Stimulated activated CD4-positive, alpha-beta T cell treated with anti-CD3 and anti-CD28 coated beads, Interleukin-12 subunit alpha, Interleukin-12 subunit beta, amount 100 ng/mL, for 4 hours (primary cell): ENCODE data around the gene SMURF2.
A peak's percentile ranks its signal among the peaks of the same experiment; 100 is the strongest.

Experiments
- DNase-seq: peaks from one replicate; pipeline ENCODE4 v3.0.0-alpha.2; 2020

SMURF2 gene

DNA sequence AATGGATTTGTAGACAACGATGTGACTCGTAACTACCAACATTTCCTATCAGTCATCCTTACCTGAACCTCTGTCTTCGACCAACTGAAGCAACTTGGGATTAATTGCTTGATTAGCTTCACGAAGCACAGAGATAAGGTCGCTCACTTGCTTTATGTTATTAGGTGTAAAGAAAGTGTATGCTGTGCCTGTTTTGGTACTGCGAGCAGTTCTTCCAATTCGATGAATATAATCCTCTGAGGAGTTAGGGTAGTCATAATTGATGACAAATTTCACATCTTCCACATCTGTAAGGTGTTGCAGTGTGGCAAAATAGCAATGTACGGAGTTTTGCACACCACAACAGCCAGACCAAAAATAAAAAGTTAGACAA is 161.6 kb downstream of the SMURF2 start:
- DNase-seq, result no peak

DNA sequence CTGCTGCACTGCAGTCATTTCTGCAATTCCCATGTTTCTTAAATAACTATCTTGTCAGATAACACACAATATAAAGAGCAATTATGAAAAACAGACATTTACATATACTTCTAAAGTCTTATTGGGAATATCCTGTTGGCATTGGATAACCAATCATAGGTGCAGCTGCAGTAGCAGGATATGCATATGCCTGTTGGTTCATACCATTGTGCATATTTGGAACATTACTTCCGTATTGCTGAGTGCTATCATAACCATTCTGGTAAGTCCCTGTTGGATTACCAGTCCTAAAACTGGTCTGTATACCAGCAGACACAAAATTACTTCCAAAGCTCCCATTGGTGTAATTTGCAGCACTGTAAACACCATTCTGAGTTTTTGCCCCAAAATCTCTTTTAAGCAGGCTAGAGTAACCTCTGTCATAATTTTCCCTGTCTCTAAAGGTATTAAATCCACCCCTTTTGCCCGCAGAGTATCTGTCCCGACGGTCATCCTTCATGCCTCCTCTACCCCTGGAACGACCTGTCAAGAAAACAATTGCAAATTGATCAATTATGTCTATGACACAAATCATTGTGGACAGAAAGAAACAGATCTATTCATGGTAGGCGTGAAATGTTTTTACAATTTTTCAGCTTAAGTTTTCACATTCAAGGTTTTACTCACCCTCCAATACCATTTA is 162.2 kb downstream of the SMURF2 start:
- DNase-seq, result no peak

DNA sequence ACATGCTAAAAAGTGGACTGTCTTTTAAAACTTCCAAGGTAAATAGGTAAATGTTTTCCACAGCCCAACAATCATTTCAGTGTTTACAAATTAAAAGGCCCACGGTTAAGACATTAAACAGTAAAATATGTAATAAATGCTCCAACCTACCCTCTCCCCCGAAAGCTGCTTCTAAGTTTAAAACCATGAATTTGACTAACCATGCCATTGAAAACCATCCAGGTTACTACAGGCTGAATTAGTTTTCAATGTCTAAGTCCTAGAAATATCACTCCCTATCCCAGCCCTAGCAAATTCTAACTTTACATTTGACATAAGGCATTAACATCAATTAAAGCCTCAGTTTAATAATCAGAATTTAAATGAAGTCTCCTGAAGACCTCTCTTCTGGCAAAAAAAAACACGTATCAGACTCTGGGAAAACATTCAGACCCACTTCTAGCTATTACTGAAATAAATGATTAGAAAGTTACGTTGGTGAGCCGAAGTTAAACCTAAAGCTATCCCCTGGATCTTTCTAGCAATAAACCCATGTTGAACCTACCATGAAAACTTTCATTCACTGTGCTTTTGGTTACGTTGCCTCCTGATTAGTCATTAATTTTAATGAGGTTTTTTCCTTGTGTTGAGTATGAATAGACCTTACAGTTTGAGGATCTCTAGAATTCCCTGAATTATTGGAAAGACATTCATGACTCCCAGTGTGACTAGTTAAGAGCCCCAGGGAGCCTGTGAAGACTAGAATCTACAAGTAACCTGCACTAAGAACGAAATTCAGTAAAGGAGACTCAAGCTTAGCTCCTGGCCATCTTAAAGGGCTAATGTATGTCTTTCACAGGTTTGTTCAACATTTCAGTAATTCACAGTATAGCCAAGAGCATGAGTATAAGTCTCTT is 163.6 kb downstream of the SMURF2 start:
- DNase-seq, result no peak

DNA sequence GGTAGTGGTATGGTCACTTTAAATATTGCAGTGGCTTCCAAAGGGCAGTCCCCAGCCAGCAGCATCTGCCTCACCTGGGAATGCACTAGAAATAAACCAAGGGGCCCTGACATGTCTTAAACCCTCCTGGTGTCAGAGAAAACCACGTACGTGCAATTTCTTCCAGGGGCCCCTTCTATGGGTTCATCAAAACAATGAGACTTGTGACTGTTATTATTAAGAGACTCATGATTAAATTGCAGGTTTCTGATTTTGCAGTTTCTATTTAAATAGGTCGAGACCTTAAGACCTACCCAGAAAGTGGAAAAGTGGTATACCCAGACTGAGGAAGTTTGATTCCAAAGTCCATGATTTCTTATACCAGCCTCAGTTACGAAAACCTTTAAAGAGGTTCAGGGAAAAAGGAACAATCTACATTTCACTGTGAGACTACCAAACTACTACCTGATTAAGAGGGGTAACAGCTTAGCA is 164.5 kb downstream of the SMURF2 start:
- no peak for DNase-seq

DNA sequence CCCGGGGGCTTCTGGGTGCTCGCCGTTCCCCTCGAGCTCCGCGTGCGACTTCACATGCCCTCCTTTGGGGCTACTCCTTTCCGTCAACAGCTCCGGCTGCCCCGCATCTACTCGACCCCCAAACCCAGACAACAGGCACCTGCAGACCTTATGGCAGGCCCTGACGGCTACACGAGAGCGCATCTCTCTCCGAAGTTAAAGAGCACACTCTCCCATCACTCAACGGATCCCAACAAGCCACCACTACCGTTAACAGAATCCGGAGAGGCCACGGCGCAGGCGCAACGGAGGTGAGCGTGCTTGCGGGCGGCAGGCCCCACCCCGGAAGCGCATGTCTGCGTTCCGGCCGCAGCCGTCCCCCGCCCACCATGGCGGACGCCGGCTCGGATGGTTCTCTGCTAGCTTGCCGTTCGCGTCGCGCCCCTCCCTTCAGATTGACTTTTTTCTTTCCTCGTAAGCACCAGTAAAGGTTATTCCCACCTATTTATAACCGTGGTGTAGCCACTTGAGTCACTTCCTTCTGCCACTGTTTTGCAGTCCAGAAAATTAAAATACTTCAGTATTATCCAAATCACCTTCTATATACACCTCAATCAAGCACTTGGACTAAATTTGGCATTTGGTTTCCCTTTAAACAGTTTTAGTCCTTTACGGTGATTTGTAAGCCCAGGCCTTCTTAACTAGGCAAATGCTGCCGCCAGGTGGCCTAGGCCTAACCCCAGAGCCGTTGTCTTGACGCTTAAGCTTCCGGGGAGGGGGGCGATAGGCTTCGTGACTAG is 165.1 kb downstream of the SMURF2 start, which contains the start of gene POLG2:
TSS of gene POLG2 (minus strand) at position 269 of the 779 bp plus-strand sequence. CDS start at position 183, 86 bp downstream.
- DNase-seq, result peak; percentile 94

DNA sequence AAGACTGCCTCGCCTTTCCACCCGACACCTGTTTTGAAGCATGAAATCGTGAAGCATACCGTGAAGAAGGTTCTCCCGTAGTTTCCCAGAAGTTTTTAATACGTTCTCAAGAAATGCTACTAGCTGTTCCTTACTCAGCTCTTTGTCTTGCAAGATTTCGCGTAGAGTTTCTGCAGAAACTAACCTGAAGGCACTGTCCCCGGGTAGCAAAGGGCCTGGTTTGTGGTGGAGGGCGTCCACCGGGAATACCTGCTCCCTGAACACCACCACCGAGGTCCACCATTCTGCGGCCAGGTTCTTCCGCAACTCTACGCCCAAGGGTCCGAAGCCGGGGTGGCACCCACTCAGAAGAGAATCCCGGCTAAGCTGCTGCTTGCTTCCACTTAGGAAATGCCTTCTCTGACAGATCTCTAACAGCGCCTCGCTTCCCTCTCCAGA is 165.7 kb downstream of the SMURF2 start:
- no peak for DNase-seq
